K562 (cell line): Measurements from ENCODE around the gene ACAD10. TPM values are rescaled to one million over a fixed set of nuclear protein-coding genes. Genes with fewer than 3 reads are reported as not detected.
A peak's percentile ranks its signal among the peaks of the same experiment; 100 is the strongest.

Experiments used
- CCNT2 ChIP-seq: IDR thresholded peaks from 2 replicates; pipeline ENCODE4 v1.6.1; 2011; ENCODE audit warnings: borderline replicate concordance, low read depth, mild to moderate bottlenecking, moderate library complexity, mixed read lengths, low read length; ENCODE audit not compliant: insufficient read length; ENCODE audit errors: extremely low read depth
- CXXC5 ChIP-seq: fragments of 250-450 bp; sonication (Bioruptor Pico); IDR thresholded peaks from 2 replicates; pipeline ENCODE4 v1.8.0; 2022; ENCODE audit warnings: inconsistent platforms, mild to moderate bottlenecking, moderate library complexity
- GATAD2A ChIP-seq: fragments of 450-650 bp; IDR thresholded peaks from 2 replicates; pipeline ENCODE4 v1.6.1; 2017
- NCOA2 ChIP-seq, 2 experiments: fragments of 450-650 bp; IDR thresholded peaks; 2 replicates each; pipeline ENCODE4 v1.6.1; 2018; ENCODE audit warnings: mild to moderate bottlenecking in 2 of 2, moderate library complexity in 1 of 2; ENCODE audit not compliant: partially characterized antibody in 2 of 2
- RBBP5 ChIP-seq: fragments of 200-600 bp; sonication (generic); IDR thresholded peaks from 2 replicates; pipeline ENCODE4 v1.6.1; 2012; ENCODE audit warnings: borderline replicate concordance, mild to moderate bottlenecking, low read length, control low read depth, inconsistent platforms; ENCODE audit not compliant: insufficient read depth, poor library complexity, severe bottlenecking
- SIN3A ChIP-seq, 2 experiments: fragments of 150-350 bp in 1 of 2; IDR thresholded peaks; 2 replicates each; pipeline ENCODE4 v1.6.1; 2011 to 2016; ENCODE audit warnings: borderline replicate concordance in 2 of 2, low read depth in 2 of 2, low read length in 2 of 2, mild to moderate bottlenecking in 2 of 2, moderate library complexity in 2 of 2; ENCODE audit not compliant: control insufficient read depth in 1 of 2
- STAT6 ChIP-seq: sonication (generic); formaldehyde crosslinking; IDR thresholded peaks from 2 replicates; pipeline ENCODE4 v1.8.1; 2023; ENCODE audit warnings: mild to moderate bottlenecking, missing genetic modification reagents
- TEAD1 ChIP-seq, 2 experiments: fragments of 450-650 bp in 1 of 2; sonication (generic) in 1 of 2; formaldehyde crosslinking; IDR thresholded peaks; 2 replicates each; pipeline versions ENCODE4 v1.4.0 to v1.8.0; 2020 to 2022; ENCODE audit warnings: mild to moderate bottlenecking in 2 of 2, missing genetic modification reagents in 1 of 2
- ZBTB7A ChIP-seq: IDR thresholded peaks from 2 replicates; pipeline ENCODE4 v1.6.1; 2011; ENCODE audit warnings: low read depth, mild to moderate bottlenecking, low read length, moderate library complexity, borderline replicate concordance; ENCODE audit not compliant: control insufficient read depth
- ZNF707 ChIP-seq: fragments of 250-450 bp; sonication (Bioruptor Pico); conservative IDR thresholded peaks from 2 replicates; pipeline ENCODE4 v1.8.0; 2022; ENCODE audit warnings: inconsistent platforms, mild to moderate bottlenecking, moderate library complexity
- ZNF75A ChIP-seq: fragments of 450-650 bp; formaldehyde crosslinking; IDR thresholded peaks from 2 replicates; pipeline ENCODE4 v1.4.0; 2020; ENCODE audit warnings: mild to moderate bottlenecking
- polyA plus RNA-seq, 8 experiments: library from polyadenylated mRNA; depleted of rRNA in 4 of 8; stranded (reverse) in 5 of 8; unstranded in 3 of 8; fragments of >200 nt; fragmentation: Nextera tagmentation in 2 of 8; fragmentation: Illumina TruSeq in 1 of 8; extraction: Ambion mirVana in 2 of 8; extraction: Trizol in 1 of 8; gene quantifications; 2 replicates each; pipeline versions ENCODE4 v1.2.1 to v1.2.3, GENCODE V29; 2011 to 2014; ENCODE audit warnings: inconsistent platforms in 1 of 8, missing spikeins in 1 of 8
- total RNA-seq, 7 experiments: library from RNA; depleted of rRNA in 6 of 7; stranded (reverse); fragments of >200 nt in 6 of 7; fragmentation: Illumina TruSeq in 2 of 7; extraction: Trizol in 2 of 7; gene quantifications; 2 replicates each; pipeline versions ENCODE4 v1.2.1 to v1.2.3, GENCODE V29; 2011 to 2021; ENCODE audit warnings: low replicate concordance in 1 of 7
- TF ChIP-seq, protein P1 (sequence below), 2 experiments: fragments of 450-650 bp; conservative IDR thresholded peaks; 2 replicates each; pipeline ENCODE4 v1.6.1; 2017; ENCODE audit warnings: mild to moderate bottlenecking in 2 of 2, moderate library complexity in 2 of 2

Gene ACAD10
- total and polyA plus RNA-seq, 9 of the 15 experiments (the other 6 are each of a cell fraction or from before 2014, with no cell fraction given) = 2.3 to 19.2 (median 12.0) TPM

DNA sequence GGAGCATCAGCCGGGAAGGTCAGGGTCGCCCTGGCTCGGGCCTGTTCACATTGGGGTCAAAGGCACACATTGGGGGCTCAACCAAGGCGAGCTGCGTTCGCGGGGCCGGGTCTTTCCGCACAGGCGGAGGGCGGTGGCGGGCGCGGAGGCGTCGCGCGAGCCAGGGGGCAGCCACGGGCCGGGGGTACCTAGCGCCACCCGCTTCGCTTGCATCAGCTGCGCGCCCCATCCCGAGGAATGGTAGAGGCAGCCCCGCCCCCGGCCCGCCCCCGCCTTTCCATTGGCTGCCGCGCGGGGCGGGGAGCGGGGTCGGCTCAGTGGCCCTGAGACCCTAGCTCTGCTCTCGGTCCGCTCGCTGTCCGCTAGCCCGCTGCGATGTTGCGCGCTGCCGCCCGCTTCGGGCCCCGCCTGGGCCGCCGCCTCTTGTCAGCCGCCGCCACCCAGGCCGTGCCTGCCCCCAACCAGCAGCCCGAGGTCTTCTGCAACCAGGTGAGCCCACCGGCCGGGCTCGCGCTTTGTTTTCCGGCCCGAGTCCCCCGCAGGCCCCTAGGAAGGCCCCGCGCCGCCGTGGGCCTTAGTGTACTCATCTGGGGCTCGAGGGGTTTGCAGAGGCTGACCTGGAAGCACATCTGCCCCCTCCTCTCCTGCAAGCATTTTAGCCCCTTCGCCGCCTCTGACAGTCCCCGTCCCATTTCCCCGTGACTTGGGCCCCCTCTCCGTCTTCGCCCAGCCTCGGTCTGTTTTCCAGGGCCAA lies 80.9 kb downstream of the ACAD10 start, which contains the start of gene ALDH2 (continued):
- TF ChIP-seq STAT6 (CRISPR knock-in tag) (0 out of 2 replicates have a peak, but pooled peaks have one; percentile 73), GATAD2A (peak; percentile 6; the same call in 1 of the 2 replicates), TEAD1 (CRISPR knock-in tag; IDR thresholded peaks at IDR 0.05) (peak in 1 of 2 experiments; percentile 65; a peak in 1 of 4 replicates), ZNF707 (CRISPR knock-in tag) (no peak), ZBTB7A (peak; percentile 96; the same call in 1 of the 2 replicates), NCOA2 (IDR thresholded peaks at IDR 0.05; ENCODE audit: partially characterized antibody in 2 of 2) (no peak), CCNT2 (peak; percentile 77), RBBP5 (peak; percentile 71), SIN3A (IDR thresholded peaks at IDR 0.05; ENCODE audit: borderline replicate concordance in 2 of 2, control insufficient read depth in 1 of 2, low read depth in 2 of 2, low read length in 2 of 2) (0 out of 4 replicates have a peak, but pooled peaks of 1 of the 2 experiments have one; percentile 11), ZNF75A (CRISPR knock-in tag) (no peak), CXXC5 (CRISPR knock-in tag) (peak; percentile 70)
- TF ChIP-seq, protein P1, sequence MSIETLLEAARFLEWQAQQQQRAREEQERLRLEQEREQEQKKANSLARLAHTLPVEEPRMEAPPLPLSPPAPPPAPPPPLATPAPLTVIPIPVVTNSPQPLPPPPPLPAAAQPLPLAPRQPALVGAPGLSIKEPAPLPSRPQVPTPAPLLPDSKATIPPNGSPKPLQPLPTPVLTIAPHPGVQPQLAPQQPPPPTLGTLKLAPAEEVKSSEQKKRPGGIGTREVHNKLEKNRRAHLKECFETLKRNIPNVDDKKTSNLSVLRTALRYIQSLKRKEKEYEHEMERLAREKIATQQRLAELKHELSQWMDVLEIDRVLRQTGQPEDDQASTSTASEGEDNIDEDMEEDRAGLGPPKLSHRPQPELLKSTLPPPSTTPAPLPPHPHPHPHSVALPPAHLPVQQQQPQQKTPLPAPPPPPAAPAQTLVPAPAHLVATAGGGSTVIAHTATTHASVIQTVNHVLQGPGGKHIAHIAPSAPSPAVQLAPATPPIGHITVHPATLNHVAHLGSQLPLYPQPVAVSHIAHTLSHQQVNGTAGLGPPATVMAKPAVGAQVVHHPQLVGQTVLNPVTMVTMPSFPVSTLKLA (conservative IDR thresholded peaks at IDR 0.05) = 0 out of 4 replicates have a peak, but pooled peaks of 1 of the 2 experiments have one; percentile 12
